ENCODE data around the gene KCTD16. TPM values are rescaled to one million over a fixed set of nuclear protein-coding genes. Genes with fewer than 3 reads are reported as not detected.

KCTD16 gene
- polyA plus RNA-seq, 4 donors = under 0.01 to 1.8 (median 0.10) TPM

- Histone ChIP-seq H3K27ac (ENCODE audit: low read depth in 1 of 3, low read length in 2 of 3) (no peak overlapping the region), H3K4me1 (ENCODE audit: control insufficient read depth in 3 of 3, insufficient read depth in 2 of 3, low read depth in 1 of 3, low read length in 2 of 3) (no peaks in the 10 kb centered on the region), H3K36me3 (ENCODE audit: control insufficient read depth in 3 of 3, insufficient read depth in 2 of 3, low read depth in 1 of 3, low read length in 3 of 3) (no peaks in the 10 kb centered on the region), H3K27me3 (ENCODE audit: control insufficient read depth in 3 of 3, insufficient read depth in 3 of 3, low read length in 3 of 3) (no peaks in the 10 kb centered on the region), H3K4me3 (ENCODE audit: low read depth in 1 of 3, low read length in 3 of 3) (no peak overlapping the region), H3K9me3 (ENCODE audit: control insufficient read depth in 2 of 2, insufficient read depth in 1 of 2, low read depth in 1 of 2, low read length in 1 of 2) (no peaks in the 10 kb centered on the region)
- DNase-seq = no peak
- FAIRE-seq = no peak
- WGBS, 3 donors = 83 to 98% (median 94%) methylated on average over 2 of the region's 2 CpGs
These were observed 118.6 kb downstream of the KCTD16 start for GRCh38 chr5:144289277-144289676.

GRCh38 chr5:144292029-144292428, 121.4 kb downstream of the KCTD16 start:
- Histone ChIP-seq H3K36me3 (ENCODE audit: control insufficient read depth in 3 of 3, insufficient read depth in 2 of 3, low read depth in 1 of 3, low read length in 3 of 3) (no peaks in the 10 kb centered on the region), H3K27ac (ENCODE audit: low read depth in 1 of 3, low read length in 2 of 3) (no peak overlapping the region), H3K9me3 (ENCODE audit: control insufficient read depth in 2 of 2, insufficient read depth in 1 of 2, low read depth in 1 of 2, low read length in 1 of 2) (no peaks in the 10 kb centered on the region), H3K27me3 (ENCODE audit: control insufficient read depth in 3 of 3, insufficient read depth in 3 of 3, low read length in 3 of 3) (no peaks in the 10 kb centered on the region), H3K4me3 (ENCODE audit: low read depth in 1 of 3, low read length in 3 of 3) (no peak overlapping the region), H3K4me1 (ENCODE audit: control insufficient read depth in 3 of 3, insufficient read depth in 2 of 3, low read depth in 1 of 3, low read length in 2 of 3) (no peaks in the 10 kb centered on the region)
- FAIRE-seq = no peak
- DNase-seq = no peak

DNA sequence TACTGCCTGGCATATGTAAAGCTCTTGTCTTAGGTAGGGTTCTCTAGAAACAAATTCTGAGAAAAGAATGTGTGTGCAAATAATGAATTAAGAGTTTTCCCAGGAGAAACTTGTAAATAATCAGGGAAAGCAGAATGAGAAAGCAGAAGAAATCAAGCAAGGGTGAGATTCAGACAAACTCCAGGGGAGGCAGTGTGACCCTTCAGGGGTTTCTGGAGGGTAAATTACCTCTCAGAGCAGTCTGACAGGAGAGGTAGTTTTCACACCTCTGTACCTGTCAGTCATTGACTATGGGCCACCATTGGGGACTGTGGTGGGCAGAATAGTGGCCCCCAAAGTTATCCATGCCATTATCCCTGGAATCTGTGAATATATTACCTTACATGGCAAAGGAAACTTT, 124.6 kb downstream of the KCTD16 start:
- FAIRE-seq (no peak), DNase-seq (no peak)
- H3K27ac ChIP-seq (ENCODE audit: low read depth in 1 of 3, low read length in 2 of 3) = no peak overlapping the region
- H3K4me1 ChIP-seq (ENCODE audit: control insufficient read depth in 3 of 3, insufficient read depth in 2 of 3, low read depth in 1 of 3, low read length in 2 of 3) = no peaks in the 10 kb centered on the region
- H3K9me3 ChIP-seq (ENCODE audit: control insufficient read depth in 2 of 2, insufficient read depth in 1 of 2, low read depth in 1 of 2, low read length in 1 of 2) = no peaks in the 10 kb centered on the region
- no peaks in the 10 kb centered on the region for H3K27me3 ChIP-seq (ENCODE audit: control insufficient read depth in 3 of 3, insufficient read depth in 3 of 3, low read length in 3 of 3)
- H3K4me3 ChIP-seq (ENCODE audit: low read depth in 1 of 3, low read length in 3 of 3) = no peak overlapping the region
- no peaks in the 10 kb centered on the region for H3K36me3 ChIP-seq (ENCODE audit: control insufficient read depth in 3 of 3, insufficient read depth in 2 of 3, low read depth in 1 of 3, low read length in 3 of 3)

DNA sequence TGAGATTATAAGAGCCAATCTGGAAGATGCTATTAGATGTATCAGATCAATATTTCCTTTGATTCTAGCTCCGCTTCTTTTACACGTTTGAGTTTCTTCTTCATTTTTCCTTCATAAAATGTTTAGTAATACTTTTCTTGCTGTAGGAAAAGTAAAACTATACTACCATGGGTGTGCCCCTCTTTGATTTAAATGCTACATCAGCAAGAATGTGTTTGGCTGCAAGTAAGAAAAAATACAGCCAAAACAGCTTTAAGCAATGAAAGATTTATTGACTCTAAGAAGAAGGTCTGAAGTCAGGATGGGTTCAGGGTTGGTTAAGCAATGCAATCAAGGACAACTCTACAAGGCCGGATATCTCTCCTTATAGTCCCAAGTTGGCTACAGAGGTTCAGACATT, 126.4 kb downstream of the KCTD16 start:
- no peak overlapping the region for H3K27ac ChIP-seq (ENCODE audit: low read depth in 1 of 3, low read length in 2 of 3)
- no peaks in the 10 kb centered on the region for H3K9me3 ChIP-seq (ENCODE audit: control insufficient read depth in 2 of 2, insufficient read depth in 1 of 2, low read depth in 1 of 2, low read length in 1 of 2)
- DNase-seq (no peak), FAIRE-seq (no peak)
- H3K4me1 ChIP-seq (ENCODE audit: control insufficient read depth in 3 of 3, insufficient read depth in 2 of 3, low read depth in 1 of 3, low read length in 2 of 3) = no peaks in the 10 kb centered on the region
- H3K4me3 ChIP-seq (ENCODE audit: low read depth in 1 of 3, low read length in 3 of 3) = no peak overlapping the region
- H3K36me3 ChIP-seq (ENCODE audit: control insufficient read depth in 3 of 3, insufficient read depth in 2 of 3, low read depth in 1 of 3, low read length in 3 of 3) = no peaks in the 10 kb centered on the region
- no peaks in the 10 kb centered on the region for H3K27me3 ChIP-seq (ENCODE audit: control insufficient read depth in 3 of 3, insufficient read depth in 3 of 3, low read length in 3 of 3)
- 89 to 94% (median 93%) methylated on average over 3 of the region's 3 CpGs for WGBS, 3 donors

- Histone ChIP-seq H3K4me3 (ENCODE audit: low read depth in 1 of 3, low read length in 3 of 3) (no peak overlapping the region), H3K27ac (ENCODE audit: low read depth in 1 of 3, low read length in 2 of 3) (no peak overlapping the region), H3K36me3 (ENCODE audit: control insufficient read depth in 3 of 3, insufficient read depth in 2 of 3, low read depth in 1 of 3, low read length in 3 of 3) (no peaks in the 10 kb centered on the region), H3K27me3 (ENCODE audit: control insufficient read depth in 3 of 3, insufficient read depth in 3 of 3, low read length in 3 of 3) (peaks cover 0 to 2% (median 0%) of the 10 kb centered on the region in 3 donors), H3K9me3 (ENCODE audit: control insufficient read depth in 2 of 2, insufficient read depth in 1 of 2, low read depth in 1 of 2, low read length in 1 of 2) (no peaks in the 10 kb centered on the region), H3K4me1 (ENCODE audit: control insufficient read depth in 3 of 3, insufficient read depth in 2 of 3, low read depth in 1 of 3, low read length in 2 of 3) (no peaks in the 10 kb centered on the region)
- FAIRE-seq = no peak
- WGBS, 3 donors = 88 to 98% (median 92%) methylated on average over 3 of the region's 3 CpGs
- no peak for DNase-seq
These were observed 128.0 kb downstream of the KCTD16 start for GRCh38 chr5:144298658-144299057.

GRCh38 chr5:144304688-144305087, 134.0 kb downstream of the KCTD16 start:
- Histone ChIP-seq H3K4me3 (ENCODE audit: low read depth in 1 of 3, low read length in 3 of 3) (no peak overlapping the region), H3K27me3 (ENCODE audit: control insufficient read depth in 3 of 3, insufficient read depth in 3 of 3, low read length in 3 of 3) (peaks cover 0 to 2% (median 0%) of the 10 kb centered on the region in 3 donors), H3K4me1 (ENCODE audit: control insufficient read depth in 3 of 3, insufficient read depth in 2 of 3, low read depth in 1 of 3, low read length in 2 of 3) (peaks cover 6 to 37% (median 8%) of the 10 kb centered on the region in 3 donors), H3K36me3 (ENCODE audit: control insufficient read depth in 3 of 3, insufficient read depth in 2 of 3, low read depth in 1 of 3, low read length in 3 of 3) (no peaks in the 10 kb centered on the region), H3K27ac (ENCODE audit: low read depth in 1 of 3, low read length in 2 of 3) (no peak overlapping the region), H3K9me3 (ENCODE audit: control insufficient read depth in 2 of 2, insufficient read depth in 1 of 2, low read depth in 1 of 2, low read length in 1 of 2) (no peaks in the 10 kb centered on the region)
- DNase-seq = peak in 1 of 2 donors; percentile 32
- 55 to 74% (median 64%) methylated on average over 3 of the region's 3 CpGs for WGBS, 3 donors
- FAIRE-seq = no peak

- Histone ChIP-seq H3K27ac (ENCODE audit: low read depth in 1 of 3, low read length in 2 of 3) (peak overlapping the region in 1 of 3 donors; percentile 68), H3K27me3 (ENCODE audit: control insufficient read depth in 3 of 3, insufficient read depth in 3 of 3, low read length in 3 of 3) (peaks cover 0 to 2% (median 0%) of the 10 kb centered on the region in 3 donors), H3K36me3 (ENCODE audit: control insufficient read depth in 3 of 3, insufficient read depth in 2 of 3, low read depth in 1 of 3, low read length in 3 of 3) (no peaks in the 10 kb centered on the region), H3K4me1 (ENCODE audit: control insufficient read depth in 3 of 3, insufficient read depth in 2 of 3, low read depth in 1 of 3, low read length in 2 of 3) (peaks cover 6 to 39% (median 8%) of the 10 kb centered on the region in 3 donors), H3K9me3 (ENCODE audit: control insufficient read depth in 2 of 2, insufficient read depth in 1 of 2, low read depth in 1 of 2, low read length in 1 of 2) (no peaks in the 10 kb centered on the region), H3K4me3 (ENCODE audit: low read depth in 1 of 3, low read length in 3 of 3) (no peak overlapping the region)
- DNase-seq = peak; percentile 93 to 96
- WGBS, 3 donors = 6 to 55% (median 21%) methylated on average over 4 of the region's 4 CpGs
- FAIRE-seq = no peak
These were observed 137.1 kb downstream of the KCTD16 start for GRCh38 chr5:144307736-144308135.

GRCh38 chr5:144308174-144308573, 137.5 kb downstream of the KCTD16 start:
- Histone ChIP-seq H3K4me3 (ENCODE audit: low read depth in 1 of 3, low read length in 3 of 3) (no peak overlapping the region), H3K36me3 (ENCODE audit: control insufficient read depth in 3 of 3, insufficient read depth in 2 of 3, low read depth in 1 of 3, low read length in 3 of 3) (no peaks in the 10 kb centered on the region), H3K27me3 (ENCODE audit: control insufficient read depth in 3 of 3, insufficient read depth in 3 of 3, low read length in 3 of 3) (peaks cover 0 to 2% (median 0%) of the 10 kb centered on the region in 3 donors), H3K4me1 (ENCODE audit: control insufficient read depth in 3 of 3, insufficient read depth in 2 of 3, low read depth in 1 of 3, low read length in 2 of 3) (peaks cover 6 to 39% (median 8%) of the 10 kb centered on the region in 3 donors), H3K9me3 (ENCODE audit: control insufficient read depth in 2 of 2, insufficient read depth in 1 of 2, low read depth in 1 of 2, low read length in 1 of 2) (no peaks in the 10 kb centered on the region), H3K27ac (ENCODE audit: low read depth in 1 of 3, low read length in 2 of 3) (peak overlapping the region in 2 of 3 donors; percentile 57 to 75)
- WGBS, 3 donors = 32 to 69% (median 49%) methylated on average over 5 of the region's 5 CpGs
- no peak for DNase-seq
- FAIRE-seq = no peak

GRCh38 chr5:144308906-144309670, 138.4 kb downstream of the KCTD16 start:
- Histone ChIP-seq H3K9me3 (ENCODE audit: control insufficient read depth in 2 of 2, insufficient read depth in 1 of 2, low read depth in 1 of 2, low read length in 1 of 2) (no peaks in the 10 kb centered on the region), H3K36me3 (ENCODE audit: control insufficient read depth in 3 of 3, insufficient read depth in 2 of 3, low read depth in 1 of 3, low read length in 3 of 3) (no peaks in the 10 kb centered on the region), H3K27me3 (ENCODE audit: control insufficient read depth in 3 of 3, insufficient read depth in 3 of 3, low read length in 3 of 3) (no peaks in the 10 kb centered on the region), H3K27ac (ENCODE audit: low read depth in 1 of 3, low read length in 2 of 3) (peak overlapping the region in 1 of 3 donors; percentile 57), H3K4me1 (ENCODE audit: control insufficient read depth in 3 of 3, insufficient read depth in 2 of 3, low read depth in 1 of 3, low read length in 2 of 3) (peaks cover 6 to 39% (median 8%) of the 10 kb centered on the region in 3 donors), H3K4me3 (ENCODE audit: low read depth in 1 of 3, low read length in 3 of 3) (no peak overlapping the region)
- DNase-seq (peak; percentile 46 to 57), FAIRE-seq (no peak)
- 28 to 49% (median 32%) methylated on average over 5 of the region's 5 CpGs for WGBS, 3 donors
